ENCODE measurements around the gene GLDN. TPM values are rescaled to one million over a fixed set of nuclear protein-coding genes. Genes with fewer than 3 reads are reported as not detected.

The GLDN gene
- polyA plus RNA-seq, 2 of the 4 experiments (the other 2 are of a cell fraction): 0.03 to 0.25 TPM

- DNase-seq (ENCODE audit: low read depth in 1 of 2, low spot score in 1 of 2): no peak
- 65% methylated on average over 6 of the region's 6 CpGs for WGBS (ENCODE audit: missing lambda C conversion rate)
- H3K4me2 ChIP-seq: no peak overlapping the region
- TF ChIP-seq MYC (IDR thresholded peaks at IDR 0.05; ENCODE audit: borderline replicate concordance, low read length): no peak
- no peak for TF ChIP-seq E2F6 (IDR thresholded peaks at IDR 0.05; ENCODE audit: borderline replicate concordance, low read depth)
- TF ChIP-seq CHD4 (IDR thresholded peaks at IDR 0.05; ENCODE audit: borderline replicate concordance): no peak
- no peak for TF ChIP-seq FOXS1 (CRISPR knock-in tag; IDR thresholded peaks at IDR 0.05)
- TF ChIP-seq CHD2 (IDR thresholded peaks at IDR 0.05; ENCODE audit: low read length, partially characterized antibody): no peak
- no peak for TF ChIP-seq USF2 (IDR thresholded peaks at IDR 0.05)
- TF ChIP-seq FOSB (CRISPR knock-in tag; IDR thresholded peaks at IDR 0.05): no peak
- TF ChIP-seq MAFK (IDR thresholded peaks at IDR 0.05; ENCODE audit: partially characterized antibody): no peak
- no peak for TF ChIP-seq POLR2AphosphoS2 (conservative IDR thresholded peaks at IDR 0.05; ENCODE audit: low read length)
- no peak for TF ChIP-seq ZFP36 (IDR thresholded peaks at IDR 0.05; ENCODE audit: borderline replicate concordance, partially characterized antibody)
- no peak for TF ChIP-seq KDM5A (IDR thresholded peaks at IDR 0.05)
- no peak for TF ChIP-seq TFCP2L1 (CRISPR knock-in tag; IDR thresholded peaks at IDR 0.05)
- TF ChIP-seq CEBPB (IDR thresholded peaks at IDR 0.05): no peak
- no peak for TF ChIP-seq RARB (CRISPR knock-in tag; IDR thresholded peaks at IDR 0.05)
- no peak for TF ChIP-seq HOXB13 (CRISPR knock-in tag; IDR thresholded peaks at IDR 0.05; ENCODE audit: low read depth)
- TF ChIP-seq PHF8 (IDR thresholded peaks at IDR 0.05; ENCODE audit: borderline replicate concordance, low read depth): no peak
- no peak for TF ChIP-seq ZNF302 (CRISPR knock-in tag; IDR thresholded peaks at IDR 0.05)
- no peak for TF ChIP-seq CBX2 (IDR thresholded peaks at IDR 0.05; ENCODE audit: borderline replicate concordance, low read depth)
- no peak for TF ChIP-seq MAX (IDR thresholded peaks at IDR 0.05)
- peaks cover 40% of the 10 kb centered on the region for H3K4me1 ChIP-seq
- ChIA-PET POLR2A (no interaction called here), CTCF (interaction anchor here (1.1 to 2.7 kb wide), 5 partner anchors 11 to 173 kb away, joined by 4 to 7 read pairs (median 5); no protein-coding TSS in a partner anchor)
- FAIRE-seq: no peak
- no peak overlapping the region for H3K4me3 ChIP-seq
- H3K27ac ChIP-seq: no peak overlapping the region
- no peak for ATAC-seq
- H3K9me3 ChIP-seq: no peaks in the 10 kb centered on the region
These were observed 24.0 kb downstream of the GLDN start for GRCh38 chr15:51365417-51365816.

GRCh38 chr15:51366071-51366470 lies 24.6 kb downstream of the GLDN start:
- no peak overlapping the region for H3K4me2 ChIP-seq
- peaks cover 40% of the 10 kb centered on the region for H3K4me1 ChIP-seq
- ChIA-PET CTCF (interaction anchor here (1.1 to 1.8 kb wide), 4 partner anchors 11 to 84 kb away, joined by 4 to 5 read pairs (median 5); no protein-coding TSS in a partner anchor), POLR2A (no interaction called here)
- ATAC-seq (no peak), FAIRE-seq (no peak), DNase-seq (ENCODE audit: low read depth in 1 of 2, low spot score in 1 of 2) (no peak)
- H3K27ac ChIP-seq: peak overlapping the region in 1 of 2 experiments; percentile 19; a peak in 1 of 6 replicates
- WGBS (ENCODE audit: missing lambda C conversion rate): 82% methylated on average over 5 of the region's 5 CpGs
- H3K4me3 ChIP-seq: no peak overlapping the region
- TF ChIP-seq MYC (IDR thresholded peaks at IDR 0.05; ENCODE audit: borderline replicate concordance, low read length) (no peak), SMC3 (IDR thresholded peaks at IDR 0.05) (no peak), SREBF2 (IDR thresholded peaks at IDR 0.05) (no peak), RAD21 (conservative IDR thresholded peaks at IDR 0.05 in 1 of 2, IDR thresholded peaks at IDR 0.05 in 1 of 2) (no peak), PHF8 (IDR thresholded peaks at IDR 0.05; ENCODE audit: borderline replicate concordance, low read depth) (no peak), BHLHE40 (IDR thresholded peaks at IDR 0.05; ENCODE audit: low read depth, low read length) (no peak), ELK1 (IDR thresholded peaks at IDR 0.05; ENCODE audit: low read depth, low read length) (no peak), NFE2L2 (conservative IDR thresholded peaks at IDR 0.05; ENCODE audit: low read length) (no peak), RCOR1 (IDR thresholded peaks at IDR 0.05; ENCODE audit: low read depth, low read length) (no peak)
- no peaks in the 10 kb centered on the region for H3K9me3 ChIP-seq
